Measurements from ENCODE around the gene JCAD.
"Not testable (repeated sequence)": the region's sequence is repeated elsewhere in the genome, so short reads cannot be mapped to it uniquely, and the experiment has no call there.

JCAD gene
- 0.04 to 0.12 reads per million in 2 experiments for total RNA-seq

GRCh38 chr10:30059209-30060107, at the start of gene JCAD:
Gene JCAD, minus strand, starts transcription at chr10:30059586. Its CDS starts 11,774 bp downstream, at chr10:30047812.
- peak; percentile 24 for DNase-seq (ENCODE audit: low read depth)

GRCh38 chr10:30106987-30107386, 47.6 kb upstream of the JCAD start:
- no peak for DNase-seq (ENCODE audit: low read depth)

- DNase-seq (ENCODE audit: low read depth): no peak
These were observed 44.4 kb upstream of the JCAD start for GRCh38 chr10:30103595-30104320.

DNA sequence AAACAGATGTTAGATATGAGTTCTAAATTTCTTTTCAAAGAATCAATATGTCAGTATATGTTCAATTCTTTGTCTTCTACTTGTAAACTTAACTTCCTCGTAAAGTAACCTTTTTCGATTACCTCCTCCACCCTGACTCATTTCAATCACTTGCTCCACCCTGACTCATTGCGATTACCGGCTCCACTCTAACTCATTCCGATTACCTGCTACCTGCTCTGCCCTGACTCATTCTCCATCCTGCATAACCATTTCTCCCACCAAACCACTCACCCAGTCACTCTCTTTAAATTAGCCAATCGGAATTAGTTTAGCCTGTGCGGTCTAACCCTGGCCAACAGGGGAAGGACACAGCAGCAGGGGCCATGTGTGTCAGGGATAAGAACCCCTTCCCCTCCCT, 40.3 kb upstream of the JCAD start:
- not testable (repeated sequence) for DNase-seq (ENCODE audit: low read depth)

DNA sequence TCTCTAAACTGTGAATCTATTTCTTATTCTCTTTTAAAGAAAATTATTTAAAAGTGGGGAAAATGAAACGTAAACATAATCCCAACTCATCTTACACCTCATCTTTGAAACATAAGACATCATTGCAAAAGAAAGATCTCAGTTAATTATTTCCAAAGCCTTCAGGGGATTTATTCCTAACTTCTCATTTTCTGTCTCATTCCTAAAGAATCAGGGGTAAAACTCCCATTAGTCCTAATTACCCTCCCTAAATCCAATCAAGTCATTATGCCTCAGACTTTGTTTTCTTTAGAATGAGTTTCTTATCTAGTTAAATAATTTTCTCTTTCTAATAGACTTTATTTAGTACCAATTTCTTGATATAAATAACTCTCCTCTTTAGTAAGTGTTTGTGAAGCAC, 39.7 kb upstream of the JCAD start:
- DNase-seq (ENCODE audit: low read depth): no peak

- DNase-seq (ENCODE audit: low read depth): no peak
These were observed 39.2 kb upstream of the JCAD start for GRCh38 chr10:30098629-30099028.

GRCh38 chr10:30096564-30096963, 37.2 kb upstream of the JCAD start:
- no peak for DNase-seq (ENCODE audit: low read depth)

GRCh38 chr10:30095631-30096422, 36.4 kb upstream of the JCAD start:
- DNase-seq (ENCODE audit: low read depth): no peak

DNA sequence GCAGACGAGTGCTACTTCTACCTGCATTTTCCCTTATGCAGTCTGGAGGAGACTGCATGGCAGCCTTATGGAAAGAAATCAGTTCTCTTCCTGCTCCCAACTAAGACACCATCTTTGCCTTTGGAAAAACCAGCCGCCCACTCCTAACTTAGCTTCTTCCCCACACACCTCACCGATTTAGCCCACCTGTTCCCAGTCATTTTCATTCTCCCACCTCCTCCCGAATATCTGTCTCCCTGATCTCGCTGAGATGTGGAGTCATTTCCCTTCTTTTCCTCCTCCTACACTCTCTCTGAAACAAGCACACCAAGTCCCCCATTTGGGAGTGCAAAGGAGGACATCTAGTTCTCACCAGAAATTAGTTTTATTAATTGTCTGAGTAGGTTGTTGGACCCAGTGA, 35.2 kb upstream of the JCAD start:
- DNase-seq (ENCODE audit: low read depth): no peak

GRCh38 chr10:30093303-30093950, 34.0 kb upstream of the JCAD start:
- DNase-seq (ENCODE audit: low read depth): no peak

- no peak for DNase-seq (ENCODE audit: low read depth)
These were observed 32.9 kb upstream of the JCAD start for GRCh38 chr10:30092151-30092790.

DNA sequence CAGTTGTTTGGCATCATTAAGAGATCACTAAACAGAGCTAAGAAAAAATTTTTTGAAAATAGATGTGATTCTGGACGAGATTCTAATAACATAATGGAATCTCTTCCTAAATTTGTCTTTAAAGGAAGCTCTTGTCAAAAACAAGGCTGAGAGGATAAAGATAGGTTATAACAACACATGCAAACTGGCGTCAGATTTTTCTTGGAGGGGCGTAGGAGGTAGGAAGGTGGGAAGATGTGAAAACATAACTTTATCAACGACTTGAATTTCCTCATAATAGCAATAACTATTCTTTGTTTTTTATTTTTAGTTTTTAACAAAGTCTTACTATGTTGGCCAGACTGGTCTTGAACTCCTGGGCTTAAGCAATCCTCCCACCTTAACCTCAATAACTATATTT, 31.8 kb upstream of the JCAD start:
- DNase-seq (ENCODE audit: low read depth): no peak

GRCh38 chr10:30088178-30088577, 28.8 kb upstream of the JCAD start:
- DNase-seq (ENCODE audit: low read depth): no peak

- DNase-seq (ENCODE audit: low read depth): no peak
These were observed 24.5 kb upstream of the JCAD start for GRCh38 chr10:30083934-30084333.

- no peak for DNase-seq (ENCODE audit: low read depth)
These were observed 21.8 kb upstream of the JCAD start for GRCh38 chr10:30081182-30081581.

GRCh38 chr10:30080161-30080560, 20.8 kb upstream of the JCAD start:
- no peak for DNase-seq (ENCODE audit: low read depth)

DNA sequence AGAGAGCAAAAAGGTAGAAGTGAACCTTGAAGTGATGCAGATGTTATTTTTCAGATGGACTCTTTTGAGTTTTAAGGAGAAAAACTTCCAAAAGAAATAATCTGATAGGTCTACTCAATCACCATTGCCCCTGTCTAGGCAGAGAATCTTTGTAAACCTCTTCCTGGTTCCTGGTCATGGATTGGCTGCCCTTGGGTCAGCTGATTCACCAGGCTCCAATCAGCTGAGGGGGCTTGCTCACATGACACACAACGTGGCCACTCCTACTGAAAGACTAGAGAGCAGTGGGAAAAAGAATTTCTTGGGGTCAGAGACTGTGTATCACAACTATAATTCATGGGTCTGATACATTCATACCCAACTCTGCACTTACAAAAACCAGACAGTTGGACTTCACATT, 20.0 kb upstream of the JCAD start:
- no peak for DNase-seq (ENCODE audit: low read depth)

- no peak for DNase-seq (ENCODE audit: low read depth)
These were observed 16.1 kb upstream of the JCAD start for GRCh38 chr10:30075481-30075880.

GRCh38 chr10:30074933-30075332, 15.5 kb upstream of the JCAD start:
- no peak for DNase-seq (ENCODE audit: low read depth)

DNA sequence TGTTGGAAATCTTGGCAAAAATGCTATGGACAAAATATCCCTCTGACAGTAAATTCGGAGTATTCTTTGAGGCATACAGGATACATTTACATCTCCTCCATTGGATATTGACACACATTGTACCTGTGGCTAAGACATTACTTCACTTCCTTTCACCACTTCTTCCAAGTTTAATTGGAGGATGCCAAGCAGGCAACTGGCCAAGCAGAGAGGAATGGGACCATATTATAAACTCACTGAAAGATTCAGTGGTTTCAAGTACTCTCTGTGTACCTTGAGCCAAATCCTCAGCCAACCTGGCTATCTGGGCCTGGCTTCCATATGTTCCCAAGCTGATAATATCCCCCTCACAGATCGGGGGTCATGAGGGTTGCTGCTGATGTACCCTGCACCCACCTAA, 14.7 kb upstream of the JCAD start:
- no peak for DNase-seq (ENCODE audit: low read depth)

DNA sequence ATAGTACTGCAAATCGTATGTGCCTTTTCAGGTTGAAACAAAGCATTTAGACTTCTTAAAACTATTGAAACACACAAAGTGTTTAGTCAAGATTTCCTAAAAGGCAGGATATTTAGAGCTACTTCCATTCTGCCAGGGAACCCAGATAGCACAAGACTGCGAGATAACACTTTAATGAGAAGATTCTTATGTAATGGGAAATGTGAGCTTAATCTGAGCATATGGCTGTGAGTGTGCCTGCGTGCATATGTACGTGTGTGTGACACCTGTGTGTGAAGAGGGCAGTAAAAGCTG, 14.3 kb upstream of the JCAD start:
- no peak for DNase-seq (ENCODE audit: low read depth)
